ENCODE measurements around the gene WNT7B.
A peak's percentile ranks its signal among the peaks of the same experiment; 100 is the strongest.

The WNT7B gene

DNA sequence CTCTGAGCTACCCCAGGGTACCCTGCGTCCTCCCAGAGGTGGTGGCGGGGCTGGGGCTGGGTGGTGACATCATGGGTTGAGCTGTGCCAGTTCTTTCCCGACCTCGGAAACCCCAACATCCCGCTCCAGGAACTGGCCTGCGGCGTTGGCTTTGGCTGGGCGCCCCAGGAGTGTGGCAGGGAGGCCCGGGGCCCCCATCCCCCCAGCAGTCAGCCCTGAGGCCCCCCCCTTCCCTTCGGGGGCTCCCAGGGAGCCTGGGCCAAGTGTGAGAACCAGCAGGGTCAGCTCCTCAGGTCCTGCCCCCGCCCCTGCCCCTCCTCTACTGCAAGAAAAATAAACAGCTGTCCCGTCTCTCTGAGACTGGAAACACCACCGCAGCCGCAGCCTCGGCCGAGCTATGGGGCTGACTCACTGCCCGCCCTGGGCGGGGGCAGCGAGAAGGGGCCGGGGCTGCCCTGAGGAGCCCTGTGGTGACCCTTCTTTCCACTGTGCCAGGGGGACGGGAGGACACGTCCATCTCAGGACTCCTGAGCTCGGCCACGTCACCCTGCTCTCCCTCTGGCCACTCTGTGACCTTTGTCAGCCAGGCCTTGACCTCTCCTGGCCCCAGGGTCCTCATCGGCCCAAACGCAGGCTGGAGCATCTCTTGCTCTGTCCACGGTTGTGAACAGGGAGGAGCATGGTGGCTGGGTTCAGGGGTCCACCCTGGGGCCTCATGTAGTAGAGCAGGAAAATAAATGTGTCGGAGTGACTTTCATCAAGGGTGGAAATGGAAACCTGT, 73.4 kb downstream of the WNT7B start:
- DNase-seq: peak; percentile 63

DNA sequence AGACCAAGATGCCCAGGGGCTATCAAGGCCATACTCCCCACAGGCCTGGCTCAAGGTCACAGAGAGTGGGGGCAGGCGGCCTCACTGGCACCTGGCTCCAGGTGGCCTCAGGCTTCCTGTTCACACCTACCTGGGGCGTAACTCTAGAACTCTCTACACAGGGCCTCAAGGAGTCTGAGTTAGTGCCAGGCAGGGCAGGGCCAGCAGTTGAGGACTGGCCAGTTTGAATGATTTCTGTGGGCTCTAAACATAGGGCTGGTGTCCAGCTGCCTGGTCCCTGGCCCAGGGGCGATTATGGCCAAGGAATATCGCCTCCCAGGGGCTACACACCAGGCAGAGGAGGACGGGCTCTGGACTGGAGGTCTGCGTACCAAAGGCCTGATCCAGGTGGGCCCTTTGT, 79.2 kb downstream of the WNT7B start:
- DNase-seq: no peak

DNA sequence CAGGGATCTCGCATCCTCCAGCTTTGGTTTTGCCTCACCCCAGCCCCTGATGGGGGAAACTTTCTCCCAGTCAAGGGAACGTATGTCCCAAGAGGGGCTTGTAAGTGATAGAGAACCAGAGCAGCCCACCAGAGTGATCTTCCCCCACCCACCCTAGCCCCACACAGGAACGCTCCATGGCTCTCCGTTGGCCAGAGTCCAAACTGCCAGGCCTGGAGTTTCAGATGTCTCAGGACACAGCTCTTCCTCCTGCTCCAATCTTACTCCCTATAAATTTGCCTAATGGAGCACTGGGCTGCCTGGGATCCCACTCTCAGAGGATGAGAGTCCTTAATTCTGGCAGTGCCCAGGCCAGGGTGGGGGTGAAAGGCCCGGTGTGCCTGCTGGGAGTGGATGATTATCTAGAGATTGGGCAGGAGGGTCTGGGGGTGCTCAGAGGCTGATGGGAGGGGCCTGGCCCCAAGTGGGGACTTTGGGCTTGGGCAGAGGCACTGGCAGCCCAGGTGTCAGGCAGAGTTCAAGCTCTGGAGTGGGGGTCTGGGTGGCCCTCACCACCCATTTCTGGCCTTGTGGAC, 79.9 kb downstream of the WNT7B start:
- no peak for DNase-seq

DNA sequence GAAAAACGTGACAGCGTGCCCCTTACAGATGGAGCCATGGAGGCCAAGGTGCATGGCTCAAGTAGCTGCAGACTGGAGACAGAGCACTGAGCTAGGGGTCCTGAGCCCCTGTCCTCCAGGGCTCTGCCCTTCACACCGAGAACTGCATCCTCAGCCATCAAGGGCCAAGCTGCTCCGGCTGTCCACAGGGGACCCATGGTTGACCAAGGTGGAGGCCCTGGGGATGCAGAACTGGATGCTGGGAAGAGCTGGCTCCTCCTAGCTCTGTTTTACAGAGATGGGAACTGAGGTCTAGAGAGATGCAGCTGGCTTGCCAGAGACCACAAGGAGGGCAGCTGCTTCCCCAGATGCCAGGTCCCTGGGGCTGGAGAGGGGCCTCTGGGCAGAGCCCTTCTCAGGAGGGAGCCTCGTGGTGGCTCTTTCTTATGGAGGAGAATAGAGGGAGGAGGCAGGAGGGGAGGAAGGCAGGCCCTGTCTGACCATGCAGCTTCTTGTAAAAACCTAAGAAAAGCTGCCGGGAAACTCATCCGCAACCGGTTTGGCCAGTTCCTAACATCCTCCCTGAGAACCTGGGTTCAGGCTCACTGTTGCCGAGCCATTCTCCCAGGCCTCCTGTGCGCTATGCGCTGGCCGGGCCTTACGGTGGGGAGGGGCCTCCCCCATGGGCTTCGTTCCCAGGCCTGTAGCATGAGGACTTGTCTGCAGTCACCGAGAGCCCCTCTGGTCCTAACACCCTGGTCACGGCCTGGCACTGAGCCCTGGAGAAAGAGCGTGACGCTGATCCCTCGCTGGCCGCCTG, 80.6 kb downstream of the WNT7B start:
- DNase-seq: peak; percentile 93

DNA sequence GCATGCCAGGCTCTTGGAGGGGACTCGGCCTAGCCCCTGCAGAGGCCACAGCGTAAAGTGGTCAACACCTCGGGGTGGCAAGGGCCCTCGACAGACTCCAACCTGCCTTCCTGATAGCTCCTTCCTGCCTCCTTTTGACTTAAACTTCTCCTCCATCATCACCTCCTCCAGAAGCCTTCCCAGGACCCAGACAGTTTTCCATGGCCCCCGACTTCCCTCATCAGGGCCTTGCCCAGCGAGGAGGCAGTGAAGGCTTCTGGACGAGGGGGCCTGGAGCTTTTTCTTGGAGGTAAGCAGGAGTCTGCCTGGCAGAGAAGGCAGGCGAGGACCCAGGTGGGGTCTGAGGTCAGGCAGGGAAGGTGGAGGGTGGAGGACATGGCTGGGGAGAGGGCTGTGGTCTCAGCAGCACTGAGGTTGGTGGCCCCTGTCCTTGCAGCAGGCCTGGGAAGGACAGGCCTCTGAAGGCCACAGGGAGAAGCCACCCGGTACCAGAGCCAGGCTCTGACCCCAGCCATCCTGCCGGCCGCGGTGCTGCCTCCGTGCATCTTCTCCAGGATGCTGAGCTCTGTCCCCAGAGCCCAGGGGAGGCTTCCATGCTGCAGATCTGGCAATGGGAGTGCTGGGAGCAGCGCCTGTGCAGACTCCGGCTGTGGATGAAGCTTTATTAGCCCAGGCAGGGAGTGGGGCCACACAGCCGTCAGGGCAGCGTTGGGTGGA, 81.4 kb downstream of the WNT7B start:
- DNase-seq: no peak

DNA sequence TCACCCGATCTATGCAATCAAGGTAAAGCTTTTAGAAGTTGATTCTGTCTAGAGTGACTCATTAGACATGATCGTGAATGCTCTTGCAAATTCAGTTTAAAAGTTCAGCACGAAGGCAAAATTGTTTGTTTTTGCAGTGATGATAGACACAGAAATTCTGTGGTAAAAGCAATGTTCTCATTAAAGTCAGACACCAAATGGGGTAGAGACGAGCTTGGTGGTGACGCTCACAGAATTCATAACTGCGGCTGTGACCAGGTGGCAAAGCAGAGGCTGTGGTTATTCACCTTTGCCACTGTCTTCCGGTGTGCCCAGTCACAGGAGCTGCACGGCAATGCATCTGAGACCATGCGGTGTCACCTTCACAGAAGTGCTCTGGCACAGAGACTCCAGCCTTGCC, 83.4 kb downstream of the WNT7B start:
- DNase-seq: no peak

DNA sequence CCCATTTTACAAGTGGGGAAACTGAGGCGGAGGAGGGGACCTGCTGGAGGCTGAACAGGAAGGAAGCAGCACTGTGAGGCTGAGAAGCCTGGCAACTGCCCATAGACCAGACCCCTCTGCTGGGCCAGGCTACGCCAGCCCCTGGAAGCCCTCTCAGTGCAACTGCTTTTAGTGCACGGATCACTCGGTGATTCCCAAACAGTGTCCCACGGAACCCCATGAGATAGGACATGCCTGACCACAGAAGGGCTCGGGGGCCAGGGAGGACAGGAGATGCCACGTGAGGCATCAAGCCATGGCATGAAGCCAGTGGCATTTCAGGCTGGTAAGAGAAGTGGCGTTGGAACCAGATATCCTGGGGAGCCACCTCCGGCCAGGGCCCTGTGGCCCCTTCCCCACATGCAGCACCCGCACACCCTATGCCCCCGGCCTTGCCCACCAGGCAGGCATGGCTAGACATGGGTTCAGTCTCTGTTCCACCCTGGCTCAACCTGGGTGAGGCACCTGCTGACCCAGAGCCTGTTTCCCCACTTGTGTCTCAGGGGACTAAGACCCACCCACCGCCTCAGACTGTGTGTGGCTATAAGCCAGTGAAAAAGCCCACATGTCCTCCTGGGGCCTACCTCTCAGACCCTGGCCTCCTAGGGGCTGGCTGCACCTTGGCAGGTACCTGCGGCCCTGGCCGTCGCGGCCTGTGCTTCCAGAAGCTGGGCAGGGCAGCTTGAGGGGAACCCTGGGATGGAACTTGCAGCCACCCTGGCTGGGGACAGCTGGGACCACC, 84.1 kb downstream of the WNT7B start:
- DNase-seq: no peak

DNA sequence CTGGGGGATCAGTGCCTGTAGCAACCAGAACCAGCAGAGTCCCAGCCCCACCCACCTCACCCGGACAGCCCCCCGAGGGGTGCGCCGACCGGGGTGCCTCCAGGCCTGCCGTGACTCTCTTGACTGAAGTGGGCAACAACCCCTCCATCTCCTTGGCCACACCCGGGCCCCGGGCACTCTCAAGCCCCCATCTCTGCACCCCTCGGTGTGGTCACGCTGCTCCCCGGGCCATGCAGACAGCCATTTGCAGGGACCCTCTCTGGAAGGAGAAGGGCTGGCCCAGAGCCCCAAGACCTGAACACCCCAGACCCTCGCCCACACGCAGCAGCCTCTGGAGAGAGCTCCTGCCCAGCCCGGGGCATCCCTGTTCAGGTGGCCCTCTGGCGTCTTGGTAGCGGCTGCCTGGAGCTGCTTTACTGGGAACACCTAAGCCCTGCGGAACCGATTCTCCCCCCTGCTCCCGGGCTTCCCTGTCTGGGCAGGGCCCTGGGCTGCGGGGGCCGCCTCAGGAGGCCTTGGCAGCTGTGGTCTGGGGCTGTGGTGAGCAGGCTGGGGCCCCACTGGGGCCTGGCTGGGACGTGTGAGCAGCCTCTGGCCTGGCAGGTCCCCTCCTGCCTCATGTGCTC, 84.9 kb downstream of the WNT7B start:
- DNase-seq: no peak

DNA sequence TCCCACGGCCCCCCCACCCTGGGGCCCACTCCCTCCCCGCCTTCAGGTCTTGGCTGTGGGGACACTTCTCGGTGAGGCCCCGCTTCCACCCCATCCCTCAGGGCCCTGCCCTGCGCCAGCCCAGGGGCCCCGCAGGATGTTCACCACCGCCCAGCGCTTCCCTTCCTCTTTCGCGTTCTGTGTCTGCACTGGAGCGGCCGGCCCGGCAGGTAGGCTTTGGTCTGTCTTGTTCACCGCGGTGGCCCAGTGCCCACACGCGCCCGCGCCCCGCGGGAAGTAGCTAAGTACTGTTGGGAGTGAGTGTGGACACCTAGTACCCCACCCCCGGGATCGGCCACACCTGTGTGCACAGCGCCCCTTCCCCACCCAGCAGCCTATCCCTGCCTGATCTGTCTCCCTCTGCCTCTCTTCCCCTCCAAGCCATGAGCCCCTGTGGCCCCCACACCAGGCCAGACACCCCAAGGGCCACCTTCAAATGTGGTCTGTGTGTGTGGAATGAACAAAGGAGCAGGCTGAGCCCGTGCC, 85.4 kb downstream of the WNT7B start:
- no peak for DNase-seq

DNA sequence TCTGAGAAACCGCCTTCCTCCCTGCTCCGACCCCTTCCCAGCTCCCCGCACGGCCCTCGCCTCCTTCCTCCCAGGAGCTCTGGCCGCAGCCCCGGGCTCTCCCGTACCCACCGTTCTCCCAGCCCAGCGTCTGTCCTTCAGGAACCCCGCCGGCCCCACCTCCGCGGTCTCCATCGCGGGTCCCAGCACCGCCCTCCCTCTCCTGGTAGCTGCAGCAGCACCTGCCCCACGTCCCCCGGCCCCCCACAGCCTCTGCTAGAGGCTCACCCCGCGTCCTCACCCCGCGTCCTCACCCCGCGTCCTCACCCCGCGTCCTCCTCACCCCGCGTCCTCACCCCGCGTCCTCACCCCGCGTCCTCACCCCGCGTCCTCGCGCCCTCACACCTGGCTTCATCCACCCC, 85.9 kb downstream of the WNT7B start:
- no peak for DNase-seq

DNA sequence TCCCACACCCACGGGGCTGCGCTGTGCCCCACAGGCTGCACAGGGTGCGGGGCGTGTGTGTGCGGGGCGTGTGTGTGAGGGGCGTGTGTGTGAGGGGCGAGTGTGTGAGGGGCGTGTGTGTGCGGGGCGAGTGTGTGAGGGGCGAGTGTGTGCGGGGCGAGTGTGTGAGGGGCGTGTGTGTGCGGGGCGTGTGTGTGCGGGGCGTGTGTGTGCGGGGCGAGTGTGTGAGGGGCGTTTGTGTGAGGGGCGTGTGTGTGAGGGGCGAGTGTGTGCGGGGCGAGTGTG, 86.7 kb downstream of the WNT7B start:
- no peak for DNase-seq

DNA sequence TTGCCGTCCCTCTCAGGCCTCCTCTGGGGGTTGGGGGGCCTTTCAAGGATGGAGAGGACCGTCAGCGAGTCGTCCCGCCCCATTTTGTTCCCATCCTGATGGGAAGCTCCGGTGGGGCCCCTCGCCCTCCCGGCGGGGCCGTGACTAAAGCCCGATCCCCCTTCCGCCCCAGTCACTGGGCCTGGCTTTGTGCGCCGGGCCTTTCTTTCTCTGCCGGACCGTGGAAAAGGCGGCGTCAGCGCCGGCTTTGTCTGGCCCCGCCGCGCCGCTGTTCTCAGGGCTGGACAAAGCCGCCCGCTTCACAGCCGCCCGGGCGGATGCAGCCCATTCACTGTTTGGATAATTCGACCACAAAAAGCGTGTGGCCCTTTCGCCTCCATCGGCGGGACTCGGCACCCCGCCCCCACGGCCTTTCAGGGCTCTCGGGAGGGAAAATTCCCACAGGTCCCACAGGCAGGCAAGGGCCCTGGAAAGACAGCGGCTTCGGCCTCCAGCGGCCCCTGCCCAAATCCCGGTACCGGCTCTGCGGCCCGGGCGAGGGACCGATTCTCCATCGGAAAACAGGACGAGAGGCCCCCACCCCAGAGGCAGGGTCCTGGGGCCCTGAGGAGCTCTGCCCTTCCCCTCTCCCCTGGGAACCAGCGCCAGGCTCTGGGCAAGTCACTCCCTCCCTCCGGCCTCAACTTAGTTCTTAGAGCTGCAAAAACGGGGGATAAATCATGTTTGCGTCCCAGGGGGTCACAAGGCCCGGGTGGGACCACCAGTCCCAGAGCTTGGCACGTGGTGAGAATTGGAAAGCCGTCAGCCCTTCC, 87.2 kb downstream of the WNT7B start:
- DNase-seq: no peak

DNA sequence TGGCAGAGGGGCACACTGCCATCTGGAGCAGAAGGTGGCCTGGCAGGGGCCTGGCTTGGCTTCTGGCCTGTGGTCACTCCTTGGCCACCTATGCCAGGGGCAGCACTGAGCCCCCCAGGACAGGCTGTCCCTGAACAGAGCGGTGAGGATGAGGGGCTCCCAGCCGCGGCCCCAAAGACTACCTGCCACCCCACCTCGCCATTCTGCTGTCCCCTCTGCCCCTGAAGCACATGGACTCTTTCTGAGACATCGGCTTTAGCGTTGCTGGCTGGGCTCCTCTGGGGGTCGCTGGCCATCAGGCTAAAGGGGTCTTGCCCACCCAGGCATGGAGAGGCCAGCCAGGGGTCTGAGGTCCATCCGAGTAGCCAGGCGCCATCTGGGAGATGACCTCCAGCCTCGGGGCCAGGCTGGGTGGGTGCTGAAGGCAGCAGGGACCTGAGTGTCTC, 87.8 kb downstream of the WNT7B start:
- DNase-seq: no peak

DNA sequence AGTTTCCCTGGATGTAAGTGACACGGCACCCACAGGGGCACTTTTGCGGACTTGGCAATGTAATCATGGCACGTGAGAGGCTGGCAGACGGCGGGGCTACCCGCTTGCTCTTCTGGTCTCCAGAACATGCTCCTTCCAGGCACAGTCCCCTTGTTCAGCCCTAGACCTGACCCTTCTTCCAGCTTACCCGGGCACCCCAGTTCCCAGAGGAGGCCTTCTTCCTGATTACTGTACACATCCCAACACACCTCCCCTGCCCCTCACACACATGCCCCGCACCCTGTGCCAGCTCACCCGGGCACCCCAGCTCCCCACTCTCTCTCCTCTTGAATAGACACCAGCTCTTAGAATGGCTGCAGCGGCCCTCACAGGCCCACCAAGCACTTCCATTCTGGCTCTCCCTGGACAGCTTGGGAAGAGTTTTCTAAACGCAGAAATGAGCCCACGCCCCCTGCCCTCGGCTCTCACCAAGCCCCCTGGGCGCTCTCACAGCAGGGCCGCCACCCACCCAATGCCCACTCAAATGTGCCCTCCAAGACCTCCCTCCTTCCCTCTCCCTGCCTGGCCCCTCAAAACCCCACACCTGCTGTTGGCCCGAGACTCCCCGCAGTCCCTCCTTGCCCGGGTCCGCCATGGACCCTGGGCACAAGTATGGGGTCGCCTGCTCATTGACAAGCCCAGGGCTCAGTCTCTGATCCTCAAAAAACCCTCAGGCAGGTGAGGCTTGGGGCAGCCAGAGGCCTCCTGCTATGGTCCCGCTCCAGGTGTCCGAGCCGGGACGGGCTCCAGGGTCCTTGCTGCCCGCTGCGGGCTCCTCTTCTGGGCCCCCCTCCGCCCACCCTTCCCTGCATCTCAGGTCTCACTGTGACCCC, 88.5 kb downstream of the WNT7B start:
- DNase-seq: no peak

DNA sequence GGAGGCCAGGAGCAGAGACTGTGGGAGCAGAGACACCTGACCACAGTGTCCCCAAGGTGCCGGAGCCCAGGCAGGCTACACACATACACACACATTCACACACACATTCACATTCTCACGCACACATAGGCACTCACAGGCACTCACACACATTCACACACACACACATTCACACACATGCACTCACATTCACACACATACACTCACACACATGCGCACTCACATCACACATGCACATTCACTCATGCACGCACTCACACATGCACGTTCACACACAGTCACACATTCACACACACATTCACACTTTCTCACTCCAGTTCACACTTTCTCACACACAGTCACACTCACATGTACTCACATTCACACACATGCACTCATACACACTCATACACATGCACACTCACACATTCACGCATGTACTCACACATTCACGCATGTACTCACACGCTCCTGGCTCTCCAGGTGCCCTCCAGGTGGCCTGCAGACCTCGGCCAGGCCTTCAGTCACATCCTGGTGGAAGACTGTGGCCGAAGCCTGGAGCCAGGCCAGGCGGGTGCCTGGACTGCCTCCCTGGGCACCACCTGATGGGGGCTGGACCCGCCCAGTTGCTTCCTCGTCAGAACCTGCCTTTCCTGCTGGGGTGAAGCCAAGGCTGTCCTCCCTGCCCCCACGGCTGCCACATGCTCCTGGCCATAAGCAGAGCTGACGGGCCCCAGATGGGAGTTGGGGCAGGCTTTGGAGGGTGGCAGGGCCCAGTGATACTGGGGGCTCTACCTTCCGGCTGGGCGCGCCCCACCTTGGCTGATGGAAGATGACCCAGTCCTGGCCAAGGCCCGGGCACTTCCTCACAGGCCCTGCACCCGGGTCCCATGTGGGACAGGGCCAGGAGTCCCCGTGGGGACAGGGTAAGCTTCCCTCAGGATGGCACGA, 89.5 kb downstream of the WNT7B start:
- DNase-seq: no peak

DNA sequence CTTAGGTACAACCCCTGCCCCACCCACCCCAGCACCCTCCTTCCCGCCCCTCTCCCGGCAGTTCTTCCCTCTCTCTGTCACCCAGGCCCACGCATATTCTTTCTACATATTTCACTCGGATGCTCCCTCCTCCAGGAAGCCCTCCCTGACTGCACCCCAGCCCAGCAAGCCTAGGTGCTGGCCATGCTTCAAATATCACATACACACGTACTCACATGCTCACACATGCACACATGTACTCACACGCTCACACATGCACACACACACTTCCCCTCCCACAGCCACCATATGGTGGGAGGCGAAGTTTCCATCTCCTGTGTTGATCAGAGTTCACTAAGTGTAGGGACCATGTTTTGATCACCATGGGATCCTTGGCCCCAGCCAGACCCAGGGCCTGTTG, 90.4 kb downstream of the WNT7B start:
- peak; percentile 21 for DNase-seq

DNA sequence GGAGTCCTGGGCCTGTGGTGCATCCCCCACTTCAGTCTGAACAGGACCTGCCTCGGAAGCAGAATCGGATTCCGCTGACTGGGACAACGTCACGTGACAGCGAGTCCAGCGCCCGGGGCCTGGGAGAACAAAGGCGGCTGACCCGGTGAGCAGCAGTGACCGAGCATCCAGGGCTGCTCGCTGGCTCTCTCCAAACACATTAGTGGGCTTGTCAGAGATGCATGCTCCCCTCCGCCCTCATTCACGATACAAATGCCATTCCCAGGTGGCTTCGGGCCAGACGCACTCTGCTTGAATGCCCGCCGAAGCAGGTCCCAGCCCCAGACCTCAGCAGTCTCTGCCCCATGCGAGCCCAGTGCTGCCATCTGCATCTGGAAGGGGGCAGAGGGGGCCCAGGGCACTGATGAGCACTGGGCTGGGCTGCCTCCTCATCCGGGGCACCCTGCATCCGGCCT, 91.0 kb downstream of the WNT7B start:
- DNase-seq: peak; percentile 57

DNA sequence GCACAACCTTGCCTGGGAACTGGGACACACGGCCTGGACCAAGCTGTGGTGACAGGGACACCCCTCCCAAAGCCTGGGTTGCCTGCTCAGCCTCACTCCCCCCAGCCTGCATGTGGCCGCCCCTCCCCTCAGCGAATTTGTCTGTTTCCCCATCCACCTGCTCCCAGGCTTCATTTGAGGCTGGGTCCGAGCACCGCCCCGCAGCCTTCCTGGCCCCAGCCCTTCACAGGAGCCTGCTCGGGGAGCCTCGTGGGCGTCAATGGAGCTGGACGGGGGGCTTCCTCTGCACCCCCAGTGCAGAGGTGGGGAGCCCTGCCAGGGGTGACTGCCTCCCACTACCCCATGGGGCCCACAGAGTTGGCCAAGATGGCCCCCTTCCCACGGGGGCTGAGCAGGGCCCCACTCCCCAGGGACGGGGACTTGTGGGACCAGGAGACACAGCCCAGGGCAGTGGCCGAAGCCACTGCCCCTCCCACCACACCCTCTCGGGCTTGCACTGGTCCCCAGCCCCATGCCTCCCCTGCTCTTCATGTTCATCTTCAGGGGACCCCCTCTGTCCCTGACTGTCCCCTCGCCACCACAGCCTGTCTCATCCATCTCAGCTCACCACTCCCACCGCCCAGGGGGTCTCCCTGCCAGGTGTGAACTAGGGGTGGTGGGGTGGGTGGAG, 91.7 kb downstream of the WNT7B start:
- peak; percentile 39 for DNase-seq

Measured in islet precursor cell (in vitro differentiated cells).